GM21723 (cell line): Measurements from ENCODE around the gene ALAS1.

Experiments used
- ATAC-seq: cut with Tn5 transposase; IDR thresholded peaks from one replicate; pipeline ENCODE4 v1.9.1; 2021; ENCODE audit warnings: mild to moderate bottlenecking, moderate library complexity; ENCODE audit not compliant: unreplicated experiment

The ALAS1 gene

DNA sequence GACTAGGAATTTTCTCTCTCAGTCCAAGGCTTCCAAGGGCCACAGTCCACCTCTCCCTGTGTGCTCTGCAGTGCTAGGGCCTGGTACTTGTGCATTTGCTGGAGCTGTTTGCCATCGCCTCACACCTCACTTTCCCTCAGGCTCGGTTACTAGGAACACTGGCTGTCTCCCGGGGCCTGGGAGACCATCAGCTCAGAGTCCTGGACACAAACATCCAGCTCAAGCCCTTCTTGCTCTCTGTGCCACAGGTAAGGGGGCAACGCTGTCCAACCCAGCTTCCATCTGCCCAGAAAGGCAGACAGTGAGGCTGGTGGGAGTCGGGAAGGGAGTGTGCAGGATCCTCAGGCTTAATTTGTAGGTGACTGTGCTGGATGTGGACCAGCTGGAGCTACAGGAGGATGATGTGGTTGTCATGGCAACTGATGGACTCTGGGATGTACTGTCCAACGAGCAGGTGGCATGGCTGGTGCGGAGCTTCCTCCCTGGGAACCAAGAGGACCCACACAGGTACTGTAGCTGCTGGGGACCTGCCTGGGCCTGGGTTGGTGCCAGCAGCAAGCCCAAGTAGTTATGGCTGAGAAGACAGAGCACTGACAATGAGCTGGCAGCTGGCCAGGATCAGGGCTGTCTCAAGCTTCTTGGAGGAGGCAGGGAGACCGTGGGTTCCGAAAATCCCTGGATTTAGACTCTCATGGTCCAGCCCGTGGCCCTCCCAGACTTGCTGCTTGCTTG lies 51.0 kb downstream of the ALAS1 start:
- no peak for ATAC-seq

DNA sequence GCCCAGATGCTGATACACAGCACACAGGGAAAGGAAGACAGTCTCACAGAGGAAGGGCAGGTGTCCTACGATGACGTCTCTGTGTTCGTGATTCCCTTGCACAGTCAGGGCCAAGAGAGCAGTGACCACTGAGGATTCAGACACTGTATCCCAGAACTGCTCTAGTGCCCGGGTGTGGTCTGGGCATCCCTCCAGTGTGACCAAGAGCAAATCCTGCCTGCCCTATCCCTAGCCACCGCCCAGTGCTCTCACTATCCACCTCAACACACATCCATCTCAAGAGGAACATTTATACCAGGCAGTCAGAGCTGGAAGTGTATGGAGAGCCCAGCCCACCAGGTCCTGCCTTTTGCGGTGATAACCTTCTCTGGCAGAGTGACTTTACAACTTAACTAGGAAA lies 51.7 kb downstream of the ALAS1 start:
- no peak for ATAC-seq

DNA sequence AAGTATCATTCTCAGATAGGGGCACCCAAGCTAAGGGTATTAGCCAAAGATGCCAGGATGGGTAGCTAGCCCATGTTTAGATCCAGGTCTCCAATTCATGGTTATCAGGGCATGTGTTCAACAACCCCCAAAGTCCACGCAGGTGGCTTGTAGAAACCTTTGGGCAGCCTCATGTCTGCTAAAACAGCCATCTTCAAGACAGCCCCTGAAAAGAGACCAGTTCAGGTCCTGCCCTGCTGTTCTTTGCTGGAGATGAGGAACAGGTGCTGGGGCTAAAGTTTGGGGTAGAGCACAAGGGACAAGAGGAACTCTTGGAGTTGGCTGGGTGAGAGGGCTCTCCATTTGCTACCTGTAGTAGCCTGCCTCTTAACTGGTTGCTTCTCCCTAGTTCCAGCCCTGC lies 52.2 kb downstream of the ALAS1 start:
- no peak for ATAC-seq

DNA sequence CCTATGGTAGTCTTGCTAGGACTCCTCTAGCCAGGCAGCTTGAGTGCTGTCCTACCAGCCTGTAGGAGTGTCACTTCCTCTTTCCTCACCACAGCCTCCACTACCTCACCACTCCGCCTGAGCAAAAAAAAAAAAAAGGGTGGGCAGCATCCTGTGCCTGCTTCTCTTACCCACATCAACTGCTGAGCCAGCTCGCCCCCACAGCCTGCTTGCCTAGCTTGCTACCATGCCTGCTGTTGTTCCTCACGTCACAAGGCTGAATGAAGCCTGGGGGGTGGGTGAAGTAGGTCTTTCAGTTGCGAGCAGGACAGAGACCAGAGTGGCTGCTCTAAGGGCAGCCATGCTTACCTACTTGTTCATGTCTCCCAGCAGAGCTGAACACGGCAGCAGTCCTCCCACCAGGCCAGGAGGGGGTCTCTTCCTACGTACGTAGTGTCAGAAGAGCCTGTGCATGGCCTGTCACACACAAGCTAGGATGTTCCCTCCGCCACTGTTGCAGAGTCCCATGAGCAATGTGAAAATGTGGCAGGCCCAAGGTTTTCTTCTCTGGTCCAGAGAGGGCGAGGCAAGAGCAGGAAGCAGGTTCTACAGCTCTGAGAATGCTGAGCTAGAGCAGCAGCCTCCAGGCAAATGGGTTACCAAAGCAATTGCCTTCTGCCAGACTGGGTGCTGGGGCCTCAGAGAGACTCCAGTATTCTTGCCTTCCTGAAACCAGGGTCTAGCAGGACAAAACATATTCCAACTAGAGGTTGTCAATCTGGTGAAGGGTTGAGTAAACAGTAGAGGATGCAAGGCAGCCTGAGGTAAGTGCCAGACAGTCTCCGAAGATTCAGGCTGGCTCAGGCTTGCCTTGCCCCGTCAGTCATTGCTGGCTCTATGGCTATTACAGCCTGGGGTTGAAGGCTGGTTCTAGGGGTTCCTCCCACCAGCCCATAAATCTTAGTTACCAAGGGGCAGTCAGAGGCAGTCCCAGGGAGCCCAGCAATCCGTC lies 55.6 kb downstream of the ALAS1 start:
- ATAC-seq, result peak; percentile 92

DNA sequence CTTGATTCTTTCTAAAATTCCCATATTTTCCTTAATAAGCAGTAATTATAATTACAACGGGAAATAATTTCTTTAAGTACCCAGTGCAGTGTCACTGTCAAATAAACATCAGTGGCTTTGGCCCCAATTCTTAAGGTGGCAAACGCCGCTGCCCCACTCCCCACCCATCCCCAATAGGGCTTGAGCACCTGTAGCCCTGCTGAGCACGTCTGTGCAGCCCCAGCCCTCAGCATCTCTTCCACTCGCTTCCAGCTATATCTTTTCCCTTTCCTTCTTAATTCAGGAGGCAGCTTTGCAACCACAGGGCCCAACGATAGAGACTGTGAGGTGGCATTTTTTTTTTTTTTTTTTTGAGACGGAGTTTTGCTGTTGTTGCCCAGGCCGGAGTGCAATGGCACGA lies 56.6 kb downstream of the ALAS1 start:
- ATAC-seq, result no peak

DNA sequence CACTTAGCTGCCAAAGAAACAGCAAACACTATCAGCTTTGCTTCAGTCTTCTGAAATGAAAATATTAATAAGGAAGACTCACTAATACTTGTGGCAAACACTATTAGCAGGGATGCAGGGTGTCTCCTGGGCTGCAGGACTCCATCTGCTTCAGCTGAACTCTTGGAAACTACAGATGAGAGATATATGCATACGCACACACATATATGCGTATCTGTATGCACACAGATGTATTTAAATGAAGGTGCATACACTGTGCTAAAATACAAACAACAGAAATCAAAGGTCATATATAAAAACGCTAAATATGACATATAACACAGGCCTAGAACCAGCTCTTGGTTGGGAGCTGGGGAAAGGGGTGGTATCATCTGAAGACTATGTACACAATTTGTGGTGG lies 58.2 kb downstream of the ALAS1 start:
- no peak for ATAC-seq

DNA sequence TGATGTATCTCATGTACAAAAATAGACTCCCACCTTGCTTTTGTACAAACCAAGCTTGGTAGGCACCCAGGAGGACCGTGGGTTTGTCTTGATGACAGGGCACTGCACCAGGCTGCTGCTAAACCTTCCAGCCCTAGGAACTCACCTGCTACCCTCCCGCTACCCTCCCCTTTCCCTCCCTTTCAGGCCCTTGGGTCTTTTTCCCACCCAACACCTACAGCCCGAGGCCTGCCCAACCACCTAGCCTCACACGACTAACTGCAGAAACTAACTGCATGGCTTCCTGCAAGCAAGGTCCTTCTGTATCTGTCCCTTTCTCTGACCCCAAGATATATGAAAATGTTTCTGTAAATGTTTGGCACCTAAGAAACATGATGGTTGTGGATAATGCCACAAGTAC lies 58.7 kb downstream of the ALAS1 start:
- ATAC-seq, result no peak

DNA sequence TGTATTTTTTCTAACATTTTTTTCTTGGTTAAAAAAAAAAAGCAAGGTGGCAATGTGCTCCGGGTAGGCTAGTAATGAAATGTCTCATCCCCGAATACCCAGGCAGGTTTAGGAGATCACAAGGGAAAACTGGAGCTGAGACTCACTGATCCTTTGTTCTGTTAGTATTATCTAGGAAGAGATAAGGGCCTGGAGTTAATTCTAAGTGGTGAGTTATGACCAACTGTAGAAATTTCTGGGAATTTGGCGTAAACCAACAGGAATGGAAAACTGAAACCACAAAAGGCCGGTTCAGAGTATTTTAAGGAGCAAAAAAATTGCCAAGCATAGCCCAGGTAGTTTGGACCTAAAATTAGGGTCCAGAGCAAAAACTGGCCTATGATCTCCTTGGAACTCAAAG lies 60.0 kb downstream of the ALAS1 start:
- no peak for ATAC-seq

DNA sequence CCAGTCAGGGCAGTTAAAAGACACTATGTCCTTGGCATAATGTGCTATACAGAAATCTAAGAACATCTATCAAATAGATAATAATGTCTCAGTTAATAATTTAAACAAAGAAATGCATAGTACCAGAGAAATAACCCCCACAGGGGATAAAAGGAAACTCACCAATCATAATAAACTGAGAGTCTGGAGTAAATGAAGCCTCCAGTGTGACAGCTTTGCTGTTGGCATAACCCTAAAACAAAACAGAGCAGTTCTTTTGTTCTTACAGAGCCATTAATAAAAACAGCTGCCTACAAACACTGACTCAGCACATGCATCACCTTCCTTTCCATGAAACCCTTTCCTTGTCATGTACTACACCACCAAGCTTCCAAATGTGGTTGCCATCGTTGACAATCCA lies 61.1 kb downstream of the ALAS1 start:
- ATAC-seq, result no peak

DNA sequence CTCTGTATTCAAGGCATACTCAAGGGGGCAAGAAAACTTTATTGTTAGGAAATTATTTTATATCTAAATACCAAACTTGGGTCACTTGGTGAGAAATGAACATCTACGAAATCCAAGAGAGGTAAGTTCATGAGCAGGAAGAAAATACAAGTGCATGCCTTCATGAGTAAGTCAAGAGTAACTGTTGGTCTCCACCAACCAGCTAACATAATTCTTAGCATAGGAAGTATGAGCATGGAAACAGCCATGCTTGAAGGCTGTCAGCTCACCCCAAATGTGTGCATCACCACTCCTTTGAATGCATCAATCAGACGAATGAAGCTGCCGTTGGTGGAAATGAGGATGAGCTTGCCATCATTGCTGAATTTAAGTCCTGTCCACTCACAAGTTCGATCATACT lies 61.5 kb downstream of the ALAS1 start:
- no peak for ATAC-seq

DNA sequence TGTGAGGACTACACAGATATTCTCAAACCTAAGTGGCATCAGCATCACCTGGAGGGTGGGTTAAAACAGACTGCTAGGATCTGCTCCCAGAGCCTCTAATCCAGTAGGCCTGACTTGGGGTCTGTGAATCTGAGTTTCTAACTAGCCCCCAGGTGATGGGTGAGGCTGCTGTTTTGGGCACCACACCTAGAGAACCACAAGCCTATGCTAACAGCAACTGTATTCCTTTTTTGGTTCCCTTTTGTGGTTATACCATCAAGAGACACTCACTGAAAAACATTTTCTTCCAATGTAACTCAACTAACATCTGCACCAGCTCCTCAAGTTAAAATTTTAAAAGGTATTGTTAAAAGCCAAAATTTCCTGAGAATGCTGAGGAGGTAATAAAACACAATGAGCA lies 64.5 kb downstream of the ALAS1 start:
- no peak for ATAC-seq
